OCI-LY7 (cell line): ENCODE results near the gene APLN. TPM values are rescaled to one million over a fixed set of nuclear protein-coding genes. Genes with fewer than 3 reads are reported as not detected.

ENCODE experiments used
- BruUV-seq: library from RNA; stranded (reverse); fragments of 400-500 nt; replicated peaks from 2 replicates; lab custom pipeline; 2021; lab: Mats Ljungman, UMichigan
- CTCF ChIA-PET: fragments of 300-600 bp; sonication (Branson Sonifier 250); formaldehyde crosslinking; loops from one replicate; lab custom pipeline; 2022; ENCODE audit warnings: antibody characterized with exemption; ENCODE audit not compliant: unreplicated experiment; lab: Charles Lee
- POLR2A ChIA-PET: fragments of 300-600 bp; sonication (Branson Sonifier 250); formaldehyde crosslinking; loops from one replicate; lab custom pipeline; 2022; ENCODE audit warnings: antibody characterized with exemption; lab: Charles Lee
- DNase-seq: peaks from one replicate; pipeline ENCODE4 v3.0.0-alpha.2; 2015; ENCODE audit warnings: low spot score
- H2AFZ ChIP-seq: fragments of 200-600 bp; sonication (generic), shearing (Covaris generic); 2 replicates; pipeline ENCODE4 v1.6.1; 2014; ENCODE audit warnings: mild to moderate bottlenecking, antibody characterized with exemption, low read length, moderate library complexity
- H3K27ac ChIP-seq: fragments of 200-600 bp; sonication (generic); 2 replicates; pipeline ENCODE4 v1.5.1; 2014; ENCODE audit warnings: mixed run types, low read depth, mild to moderate bottlenecking, moderate library complexity, low read length, inconsistent platforms; ENCODE audit not compliant: poor library complexity, severe bottlenecking
- H3K36me3 ChIP-seq: fragments of 200-600 bp; sonication (generic); 2 replicates; pipeline ENCODE4 v1.6.1; 2014; ENCODE audit warnings: mild to moderate bottlenecking, antibody characterized with exemption, low read length, moderate library complexity, mixed read lengths; ENCODE audit not compliant: insufficient read depth
- H3K4me1 ChIP-seq: fragments of 200-600 bp; sonication (generic); 2 replicates; pipeline ENCODE4 v1.5.1; 2014; ENCODE audit warnings: mild to moderate bottlenecking, low read length; ENCODE audit not compliant: insufficient read depth, poor library complexity, severe bottlenecking
- H3K4me2 ChIP-seq: fragments of 200-600 bp; sonication (generic); 2 replicates; pipeline ENCODE4 v1.6.1; 2014; ENCODE audit warnings: mild to moderate bottlenecking, low read length
- H3K4me3 ChIP-seq: fragments of 200-600 bp; sonication (generic); 2 replicates; pipeline ENCODE4 v1.5.1; 2014; ENCODE audit warnings: mild to moderate bottlenecking, low read depth, low read length; ENCODE audit not compliant: poor library complexity, severe bottlenecking
- H3K79me2 ChIP-seq: fragments of 200-600 bp; sonication (generic); 2 replicates; pipeline ENCODE4 v1.6.1; 2016; ENCODE audit warnings: low read depth, mild to moderate bottlenecking, low read length, moderate library complexity, mixed read lengths; ENCODE audit not compliant: insufficient read depth
- H3K9me2 ChIP-seq: fragments of 200-600 bp; sonication (generic); 2 replicates; pipeline ENCODE4 v1.6.1; 2016; ENCODE audit warnings: mild to moderate bottlenecking, low read length, mixed read lengths; ENCODE audit not compliant: insufficient read depth
- H3K9me3 ChIP-seq: fragments of 200-600 bp; sonication (generic); 2 replicates; pipeline ENCODE4 v1.6.1; 2014; ENCODE audit warnings: mild to moderate bottlenecking, mixed run types, low read length, mixed read lengths
- H4K20me1 ChIP-seq: fragments of 200-600 bp; sonication (generic); 2 replicates; pipeline ENCODE4 v1.6.1; 2014; ENCODE audit warnings: mild to moderate bottlenecking, antibody characterized with exemption, low read length, moderate library complexity, mixed read lengths; ENCODE audit not compliant: insufficient read depth
- EZH2phosphoT487 ChIP-seq: fragments of 200-600 bp; sonication (generic); IDR thresholded peaks from 2 replicates; pipeline ENCODE4 v1.6.1; 2018; ENCODE audit warnings: low read depth, borderline replicate concordance, mild to moderate bottlenecking, mixed run types, antibody characterized with exemption, low read length, moderate library complexity, mixed read lengths
- intact Hi-C: fragments of 100-400 bp; cut with micrococcal nuclease; formaldehyde crosslinking; loops from one replicate; pipeline ENCODE4 v1.10.0; 2022; ENCODE audit not compliant: unreplicated experiment
- total RNA-seq, 2 experiments: library from RNA; depleted of rRNA in 1 of 2; stranded (reverse); fragments of >200 nt in 1 of 2; shearing (Covaris generic) in 1 of 2; gene quantifications; 2 replicates each; pipeline ENCODE4 v1.2.3, GENCODE V29; 2014 to 2022
- TF ChIP-seq, protein P1 (sequence below): fragments of 200-600 bp; sonication (generic); conservative IDR thresholded peaks from 2 replicates; pipeline ENCODE4 v1.5.1; 2014; ENCODE audit warnings: mild to moderate bottlenecking, antibody characterized with exemption, low read length, moderate library complexity, mixed read lengths

APLN gene
- total RNA-seq, 2 experiments from 2014 or later: 0.13 TPM; not detected in 1

GRCh38 chrX:129613596-129613995, 41.2 kb downstream of the APLN start:
- H3K9me3 ChIP-seq: no peaks in the 10 kb centered on the region
- H3K79me2 ChIP-seq: no peaks in the 10 kb centered on the region
- no TSS peak for BruUV-seq
- no peaks in the 10 kb centered on the region for H4K20me1 ChIP-seq
- no peak overlapping the region for H3K4me2 ChIP-seq
- no peak overlapping the region for H3K27ac ChIP-seq
- TF ChIP-seq, protein P1, sequence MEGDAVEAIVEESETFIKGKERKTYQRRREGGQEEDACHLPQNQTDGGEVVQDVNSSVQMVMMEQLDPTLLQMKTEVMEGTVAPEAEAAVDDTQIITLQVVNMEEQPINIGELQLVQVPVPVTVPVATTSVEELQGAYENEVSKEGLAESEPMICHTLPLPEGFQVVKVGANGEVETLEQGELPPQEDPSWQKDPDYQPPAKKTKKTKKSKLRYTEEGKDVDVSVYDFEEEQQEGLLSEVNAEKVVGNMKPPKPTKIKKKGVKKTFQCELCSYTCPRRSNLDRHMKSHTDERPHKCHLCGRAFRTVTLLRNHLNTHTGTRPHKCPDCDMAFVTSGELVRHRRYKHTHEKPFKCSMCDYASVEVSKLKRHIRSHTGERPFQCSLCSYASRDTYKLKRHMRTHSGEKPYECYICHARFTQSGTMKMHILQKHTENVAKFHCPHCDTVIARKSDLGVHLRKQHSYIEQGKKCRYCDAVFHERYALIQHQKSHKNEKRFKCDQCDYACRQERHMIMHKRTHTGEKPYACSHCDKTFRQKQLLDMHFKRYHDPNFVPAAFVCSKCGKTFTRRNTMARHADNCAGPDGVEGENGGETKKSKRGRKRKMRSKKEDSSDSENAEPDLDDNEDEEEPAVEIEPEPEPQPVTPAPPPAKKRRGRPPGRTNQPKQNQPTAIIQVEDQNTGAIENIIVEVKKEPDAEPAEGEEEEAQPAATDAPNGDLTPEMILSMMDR: no peak
- TF ChIP-seq EZH2phosphoT487: no peak
- no peak overlapping the region for H2AFZ ChIP-seq
- H3K4me1 ChIP-seq: no peaks in the 10 kb centered on the region
- ChIA-PET POLR2A (no interaction called here), CTCF (interaction anchor here (0.9 kb wide), 1 partner anchor 344 kb away, joined by 3 read pairs; no protein-coding TSS in a partner anchor)
- no peak for DNase-seq
- no peaks in the 10 kb centered on the region for H3K9me2 ChIP-seq
- no peaks in the 10 kb centered on the region for H3K36me3 ChIP-seq
- intact Hi-C loops: no loop called here
- no peak overlapping the region for H3K4me3 ChIP-seq

DNA sequence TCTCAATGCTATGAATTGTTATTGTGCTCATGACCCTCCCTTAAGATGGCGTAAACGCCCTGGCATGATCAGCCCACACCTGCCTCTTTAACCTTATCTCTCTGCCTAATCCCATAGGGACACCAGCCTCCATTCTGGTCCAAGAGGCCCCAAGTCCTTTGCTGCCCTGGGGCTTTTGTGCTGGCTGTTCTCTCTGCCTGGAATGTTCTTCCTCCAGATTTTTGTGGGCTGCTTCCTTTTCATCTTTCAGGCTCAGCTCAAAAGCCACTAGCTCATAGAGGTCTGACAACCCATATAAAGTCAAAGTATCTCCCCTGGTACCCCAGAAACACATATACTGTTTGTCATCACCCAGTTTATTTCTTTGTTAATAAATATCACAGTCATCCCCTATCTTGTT, 42.4 kb downstream of the APLN start:
- no peak for TF ChIP-seq EZH2phosphoT487
- TF ChIP-seq, protein P1: no peak
- H3K9me3 ChIP-seq: no peaks in the 10 kb centered on the region
- no peaks in the 10 kb centered on the region for H3K36me3 ChIP-seq
- H3K9me2 ChIP-seq: no peaks in the 10 kb centered on the region
- ChIA-PET POLR2A (no interaction called here), CTCF (no interaction called here)
- H3K79me2 ChIP-seq: no peaks in the 10 kb centered on the region
- no peak overlapping the region for H3K4me2 ChIP-seq
- no peaks in the 10 kb centered on the region for H3K4me1 ChIP-seq
- no peaks in the 10 kb centered on the region for H4K20me1 ChIP-seq
- no peak overlapping the region for H2AFZ ChIP-seq
- H3K4me3 ChIP-seq: no peak overlapping the region
- intact Hi-C loops: no loop called here
- no peak overlapping the region for H3K27ac ChIP-seq
- no peak for DNase-seq
- no TSS peak for BruUV-seq

DNA sequence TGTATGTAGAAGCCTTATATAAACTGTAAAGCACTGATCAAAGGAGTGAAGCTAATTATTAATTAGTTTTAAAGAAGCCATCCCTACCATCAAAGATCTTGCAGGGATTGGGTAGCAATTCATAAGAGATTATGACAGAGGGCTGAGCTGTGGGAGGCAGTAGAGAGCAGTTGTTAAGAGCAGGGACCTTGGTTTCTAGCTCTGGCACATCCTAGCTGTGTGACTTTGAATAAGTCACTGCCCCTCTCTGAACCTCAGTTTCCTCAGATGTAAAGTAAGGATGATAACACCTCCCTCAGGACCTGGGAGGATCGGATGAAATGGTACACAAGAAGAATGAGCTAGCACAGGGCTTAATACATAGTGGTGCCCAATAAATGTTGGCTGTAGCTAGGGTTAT, 45.4 kb downstream of the APLN start:
- Histone ChIP-seq H3K27ac (no peak overlapping the region), H3K4me3 (no peak overlapping the region), H3K4me2 (no peak overlapping the region), H4K20me1 (no peaks in the 10 kb centered on the region), H3K4me1 (peaks cover 3% of the 10 kb centered on the region), H3K9me3 (no peaks in the 10 kb centered on the region), H2AFZ (no peak overlapping the region), H3K79me2 (no peaks in the 10 kb centered on the region), H3K36me3 (no peaks in the 10 kb centered on the region), H3K9me2 (no peaks in the 10 kb centered on the region)
- no TSS peak for BruUV-seq
- no peak for DNase-seq
- ChIA-PET POLR2A (no interaction called here), CTCF (interaction anchor here (0.5 kb wide), 1 partner anchor 451 kb away, joined by 3 read pairs; no protein-coding TSS in a partner anchor)
- intact Hi-C loops: loop anchor here (5.0 kb wide), 1 partner anchor 318 kb away; no protein-coding TSS in a partner anchor
- TF ChIP-seq EZH2phosphoT487: no peak
- TF ChIP-seq, protein P1: peak; percentile 44; the same call in 1 of the 2 replicates
